ENCODE data around the gene CNR2.
"Not testable (repeated sequence)": the region's sequence is repeated elsewhere in the genome, so short reads cannot be mapped to it uniquely, and the experiment has no call there.

CNR2 gene

DNA sequence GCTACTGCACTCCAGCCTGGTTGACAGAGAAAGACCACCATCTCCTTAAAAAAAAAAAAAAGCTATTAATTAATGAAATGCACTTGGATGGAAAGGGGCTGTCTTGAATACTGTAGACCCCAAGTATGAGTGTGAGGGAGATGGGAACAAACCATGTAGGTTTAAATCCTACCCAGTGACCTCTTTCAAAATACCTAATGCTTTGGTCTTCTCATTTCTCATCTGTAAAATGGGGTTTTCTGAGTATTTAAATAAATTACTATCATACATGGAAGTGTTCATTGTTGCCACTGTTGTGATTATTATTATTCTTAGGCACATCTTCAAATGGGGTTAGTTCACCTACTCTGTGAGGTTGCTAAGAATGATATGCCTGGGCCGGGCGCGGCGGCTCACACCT lies 27.9 kb downstream of the CNR2 start:
- DNase-seq, result no peak

DNA sequence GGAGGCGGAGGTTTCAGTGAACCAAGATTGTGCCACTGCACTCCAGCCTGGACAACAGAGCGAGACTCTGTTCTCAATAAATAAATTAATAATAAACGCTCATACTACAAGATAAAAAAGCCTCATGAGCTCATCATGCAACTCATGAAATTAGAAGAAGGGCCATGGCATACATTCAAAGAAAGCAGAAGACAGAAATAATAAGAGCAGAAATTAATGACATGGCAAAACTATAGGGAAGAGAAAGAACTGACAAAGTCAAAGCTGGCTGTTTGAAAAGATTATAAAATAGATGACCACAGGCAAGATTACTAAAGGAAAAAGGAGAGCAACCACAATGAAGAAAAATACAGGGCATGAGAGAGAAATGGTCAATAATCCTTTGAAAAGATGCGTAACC lies 30.4 kb downstream of the CNR2 start:
- no peak for DNase-seq

DNA sequence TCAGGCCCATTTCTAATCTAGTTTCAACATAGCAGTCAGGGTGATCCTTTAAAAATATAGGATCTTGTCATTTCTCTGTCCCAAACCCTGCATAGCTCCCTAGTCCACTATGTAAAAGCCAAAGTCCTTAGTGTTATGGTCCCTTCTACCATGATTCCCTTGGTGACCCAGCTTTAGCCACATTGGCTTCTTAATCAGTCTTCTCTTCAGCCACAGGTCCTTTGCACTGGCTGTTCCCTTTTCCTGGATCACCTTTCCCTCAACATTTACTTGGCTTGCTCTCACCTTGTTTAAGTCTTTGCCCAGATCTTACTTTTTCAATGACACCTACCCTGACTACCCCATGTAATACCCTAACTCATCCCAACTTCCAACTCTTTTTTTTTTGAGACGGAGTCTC lies 33.4 kb downstream of the CNR2 start:
- no peak for DNase-seq

DNA sequence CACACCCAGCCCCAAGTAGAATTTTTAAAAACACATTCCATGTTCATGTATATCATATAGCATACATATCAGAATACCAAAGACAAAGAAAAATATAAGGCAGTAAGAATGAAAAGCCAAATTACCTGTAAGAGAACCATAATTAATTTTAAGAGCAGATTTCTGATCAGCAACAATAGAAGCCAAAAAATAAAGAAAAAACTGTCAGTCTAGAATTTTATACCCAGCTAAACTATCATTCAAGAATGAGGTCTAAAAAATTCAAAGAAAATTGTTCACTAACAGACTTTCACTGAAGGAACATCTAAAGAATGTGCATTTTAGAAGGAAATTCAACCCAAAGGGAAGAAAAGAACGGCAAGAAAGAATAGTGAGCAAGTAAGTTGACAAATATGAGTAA lies 34.5 kb downstream of the CNR2 start:
- DNase-seq, result no peak

DNA sequence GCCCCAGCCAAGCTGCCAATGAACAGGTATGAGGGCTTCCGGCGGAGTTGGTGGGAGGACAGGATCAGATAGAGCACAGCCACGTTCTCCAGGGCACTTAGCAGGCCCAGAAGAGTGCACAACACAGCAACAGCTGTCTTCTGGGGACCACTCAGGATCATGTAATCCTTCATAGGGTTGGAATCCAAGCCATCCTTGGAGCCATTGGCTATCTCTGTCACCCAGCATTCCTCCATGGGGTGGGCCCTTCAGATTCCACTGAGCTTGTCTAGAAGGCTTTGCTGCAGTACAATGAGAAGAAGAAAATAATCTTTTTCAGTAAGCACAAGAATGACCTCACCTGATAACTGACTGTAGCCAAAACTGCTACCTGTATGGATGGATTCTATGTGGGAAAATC lies 37.8 kb downstream of the CNR2 start:
- no peak for DNase-seq

DNA sequence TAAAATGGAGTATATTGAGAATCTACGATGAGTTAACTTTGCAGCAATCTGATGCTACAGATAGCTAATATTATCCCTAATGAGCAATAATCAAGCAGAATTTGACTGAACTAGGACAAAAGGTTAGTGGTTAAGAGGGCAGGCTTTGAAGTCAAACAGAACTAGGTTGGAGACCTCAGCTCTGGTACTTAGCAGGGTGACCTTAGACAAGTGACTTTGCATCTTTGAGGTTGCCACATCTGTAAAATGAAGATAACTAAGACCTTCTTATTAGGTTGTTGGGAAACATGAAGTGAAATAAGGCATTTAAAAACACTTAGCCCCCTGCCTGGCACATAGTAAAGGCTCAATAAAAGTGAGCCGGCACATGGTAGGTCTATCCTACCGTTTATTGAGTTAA lies 40.7 kb downstream of the CNR2 start:
- DNase-seq, result no peak

DNA sequence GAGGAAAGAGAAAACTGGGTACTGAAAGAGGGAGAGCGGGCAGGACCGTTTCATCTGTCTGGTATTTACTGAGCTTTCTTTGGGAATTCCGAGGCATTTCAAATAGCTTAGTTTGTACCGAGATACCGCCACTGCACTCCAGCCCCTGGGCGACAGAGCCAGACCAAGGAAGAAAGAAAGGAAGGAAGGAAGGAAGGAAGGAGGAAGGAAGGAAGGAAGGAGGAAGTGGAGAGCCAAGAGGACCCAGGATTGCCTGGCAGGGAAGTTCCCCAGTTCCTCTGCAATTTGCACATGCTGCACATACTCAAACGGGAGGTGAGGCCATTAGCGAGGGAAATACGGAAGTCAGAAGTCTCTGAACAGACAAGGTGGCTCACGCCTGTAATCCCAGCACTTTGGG lies 44.1 kb downstream of the CNR2 start:
- DNase-seq, result peak in 1 of 56 donors; percentile 24

DNA sequence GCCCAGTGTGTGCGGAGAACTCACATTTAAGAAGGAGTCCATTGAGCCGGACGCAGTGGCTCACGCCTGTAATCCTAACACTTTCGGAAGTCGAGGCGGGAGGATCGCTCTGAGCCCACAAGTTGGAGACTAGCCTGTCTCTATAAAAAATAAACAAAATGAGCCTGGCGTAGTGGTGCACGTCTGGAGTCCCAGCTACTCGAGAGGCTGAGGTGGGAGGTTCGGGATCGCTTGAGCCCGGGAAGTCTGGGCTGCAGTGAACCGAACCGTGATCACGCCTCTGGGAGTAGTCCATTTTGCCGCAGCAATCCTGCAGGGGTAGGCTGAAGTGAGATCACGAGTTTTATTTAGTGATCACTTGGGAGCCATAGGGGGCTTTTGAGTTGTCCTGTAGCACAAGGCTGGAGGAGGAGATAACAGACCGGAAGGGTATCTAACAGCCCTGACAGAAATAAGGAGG lies 44.6 kb downstream of the CNR2 start:
- peak in 8 of 56 donors; percentile 11 to 35 (median 28) for DNase-seq

DNA sequence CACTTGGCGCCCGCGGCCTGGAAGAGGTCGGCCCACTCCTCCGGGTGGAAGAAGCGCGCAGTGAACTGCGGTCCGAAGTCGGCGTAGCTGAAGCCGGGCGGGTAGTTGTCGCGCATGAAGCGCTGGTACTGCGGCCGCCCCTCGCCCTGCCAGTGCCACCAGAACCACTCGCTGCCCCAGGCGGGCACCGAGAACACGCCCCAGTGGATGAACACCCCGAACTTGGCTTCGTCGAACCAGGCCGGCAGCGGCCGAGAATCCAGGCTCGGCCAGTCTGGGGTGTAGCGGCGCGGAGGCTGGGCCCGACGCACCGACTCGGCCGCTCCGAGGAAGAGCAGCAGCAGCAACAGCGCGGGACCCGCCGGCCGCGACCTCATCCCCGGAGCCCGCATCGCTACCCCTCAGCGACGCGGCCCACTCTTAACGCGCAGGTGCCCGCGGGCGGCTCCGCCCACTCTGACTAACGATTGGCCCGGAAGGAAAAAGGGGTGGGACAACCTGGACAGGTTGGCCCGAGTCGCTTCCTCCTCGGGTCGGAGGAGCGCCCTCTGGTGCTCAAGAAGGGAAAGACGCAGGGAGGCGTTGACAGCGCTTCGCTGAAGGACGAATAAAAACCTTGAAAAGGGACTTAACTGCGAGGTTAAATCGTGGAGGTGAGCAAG lies 45.1 kb downstream of the CNR2 start, which contains the start of gene FUCA1:
TSS of gene FUCA1 (minus strand) at position 396 of the 662 bp plus-strand sequence. CDS start at position 392, 4 bp downstream.
- DNase-seq, result peak; percentile 37 to 95 (median 86)

DNA sequence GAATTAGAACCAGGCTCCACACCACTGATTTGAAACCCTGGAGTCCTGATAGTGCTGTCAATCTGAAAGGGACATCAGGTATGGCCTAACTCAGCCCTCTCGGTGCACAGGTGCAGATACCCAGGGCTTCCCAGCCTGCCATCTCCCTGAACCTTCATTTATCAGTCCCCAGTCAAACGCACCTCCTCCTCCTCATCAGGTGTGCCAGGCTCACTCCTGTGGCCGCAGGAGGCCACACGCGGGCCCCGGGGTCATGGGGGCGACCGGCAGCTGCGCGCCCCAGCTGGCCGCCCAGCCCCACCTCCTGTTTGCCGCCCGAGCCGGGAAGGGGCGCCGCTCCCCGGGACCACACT lies 45.6 kb downstream of the CNR2 start:
- no peak for DNase-seq

DNA sequence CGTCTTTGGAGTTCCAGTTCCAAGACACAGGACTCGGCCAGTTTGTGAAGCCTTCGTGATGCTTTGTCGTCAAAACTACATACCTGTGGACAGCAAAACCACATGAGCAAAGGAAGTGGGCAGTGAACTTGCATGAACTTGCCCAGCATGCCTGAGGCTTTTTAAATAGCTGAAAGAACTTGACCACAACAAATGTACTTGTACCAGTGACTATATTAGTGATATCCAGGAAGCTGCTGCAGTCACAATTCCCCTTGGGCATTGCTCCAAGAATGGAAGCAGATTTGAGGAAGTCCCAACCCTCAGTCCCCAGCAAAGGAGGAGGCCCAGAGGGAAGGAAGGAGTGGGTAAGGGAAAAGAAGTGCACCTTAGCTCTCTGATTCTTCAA lies 47.6 kb downstream of the CNR2 start:
- peak in 1 of 56 donors; percentile 6 for DNase-seq

DNA sequence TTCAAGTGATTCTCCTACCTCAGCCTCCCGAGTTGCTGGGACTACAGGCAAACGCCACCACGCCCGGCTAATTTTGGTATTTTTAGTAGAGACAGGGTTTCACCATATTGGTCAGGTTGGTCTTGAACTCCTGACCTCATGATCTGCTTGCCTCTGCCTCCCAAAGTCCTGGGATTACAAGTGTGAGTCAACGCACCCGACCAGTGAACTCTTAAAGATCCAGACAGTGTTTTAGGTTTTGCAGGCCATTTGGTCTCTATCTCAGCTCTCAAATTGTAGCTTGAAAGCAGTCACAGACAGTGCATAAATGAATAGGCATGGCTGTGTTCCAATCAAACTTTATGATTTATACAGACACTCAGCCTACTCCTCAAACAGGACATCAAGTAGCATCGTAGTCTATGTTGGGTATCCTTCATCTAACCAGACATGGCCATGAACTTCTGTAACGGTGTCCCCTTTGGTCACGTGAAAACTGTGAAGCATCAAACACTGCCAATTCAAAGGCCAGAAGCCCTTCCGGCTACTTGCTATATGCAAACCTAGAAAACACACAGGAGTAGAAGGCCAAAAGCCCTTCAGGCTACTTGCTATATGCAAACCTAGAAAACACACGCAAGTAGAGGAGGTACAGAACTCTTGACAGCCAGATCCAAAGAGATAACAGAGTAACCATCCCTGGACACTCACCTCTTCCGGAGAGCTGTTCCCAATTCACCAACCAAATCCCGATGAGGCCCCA lies 48.2 kb downstream of the CNR2 start:
- no peak for DNase-seq

DNA sequence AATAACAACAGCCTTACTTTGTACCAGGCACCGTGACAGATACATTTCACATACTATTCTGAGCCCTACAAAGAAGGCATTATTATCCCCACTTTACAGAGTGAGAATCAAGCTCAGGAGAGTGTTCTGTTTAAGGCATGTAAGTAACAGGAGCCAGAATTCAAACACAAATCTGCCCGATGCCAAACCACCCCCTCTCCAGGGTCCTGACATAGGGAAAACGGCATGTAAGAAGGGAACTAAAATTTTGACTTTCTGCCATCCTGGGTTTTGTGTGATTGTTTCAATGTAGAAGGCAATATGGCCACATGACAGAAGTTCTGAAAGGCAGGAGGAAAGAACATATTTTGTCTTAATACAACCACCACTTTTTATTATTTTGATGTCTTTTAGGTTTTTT lies 50.5 kb downstream of the CNR2 start:
- DNase-seq, result no peak

DNA sequence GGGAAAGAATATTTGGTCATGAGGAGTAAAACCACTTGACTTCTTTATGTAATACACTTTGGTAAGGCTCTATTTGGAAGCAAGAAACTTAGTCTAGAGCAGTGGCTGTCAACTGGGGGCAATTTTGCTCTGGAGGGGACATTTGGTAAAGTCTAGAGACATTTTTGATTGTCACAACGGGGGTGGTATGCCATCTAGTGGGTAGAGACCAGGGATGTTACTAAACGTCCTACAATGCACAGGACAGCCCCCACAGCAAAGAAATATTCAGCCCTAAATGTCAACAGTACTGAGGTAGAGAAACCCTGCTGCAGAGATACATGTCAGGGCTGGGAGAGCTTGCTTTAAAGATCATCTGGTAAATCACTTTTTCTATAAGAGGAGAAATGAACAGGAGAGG lies 58.6 kb downstream of the CNR2 start:
- DNase-seq, result no peak

DNA sequence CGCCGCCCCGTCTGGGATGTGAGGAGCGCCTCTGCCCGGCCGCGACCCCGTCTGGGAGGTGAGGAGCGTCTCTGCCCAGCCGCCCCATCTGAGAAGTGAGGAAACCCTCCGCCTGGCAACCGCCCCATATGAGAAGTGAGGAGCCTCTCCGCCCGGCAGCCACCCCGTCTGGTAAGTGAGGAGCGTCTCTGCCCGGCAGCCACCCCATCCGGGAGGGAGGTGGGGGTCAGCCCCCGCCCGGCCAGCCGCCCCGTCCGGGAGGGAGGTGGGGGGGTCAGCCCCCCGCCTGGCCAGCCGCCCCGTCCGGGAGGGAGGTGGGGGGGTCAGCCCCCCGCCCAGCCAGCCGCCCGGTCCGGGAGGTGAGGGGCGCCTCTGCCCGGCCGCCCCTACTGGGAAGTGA lies 60.0 kb downstream of the CNR2 start:
- DNase-seq, result not testable (repeated sequence)

DNA sequence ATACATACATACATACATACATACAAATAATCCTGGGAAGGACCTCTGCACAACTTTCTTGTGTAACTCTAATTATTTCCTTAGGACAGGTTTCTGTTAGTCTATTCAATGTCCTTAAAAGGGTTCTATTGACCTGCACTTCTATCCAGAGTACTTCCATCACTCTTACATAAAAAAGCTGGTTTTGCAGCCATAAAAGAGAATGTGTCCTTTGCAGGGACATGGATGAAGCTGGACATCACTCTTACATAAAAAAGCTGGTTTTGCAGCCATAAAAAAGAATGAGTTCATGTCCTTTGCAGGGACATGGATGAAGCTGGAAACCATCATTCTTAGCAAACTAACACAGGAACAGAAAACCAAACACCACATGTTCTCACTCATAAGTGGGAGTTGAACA lies 61.8 kb downstream of the CNR2 start:
- DNase-seq, result not testable (repeated sequence)

DNA sequence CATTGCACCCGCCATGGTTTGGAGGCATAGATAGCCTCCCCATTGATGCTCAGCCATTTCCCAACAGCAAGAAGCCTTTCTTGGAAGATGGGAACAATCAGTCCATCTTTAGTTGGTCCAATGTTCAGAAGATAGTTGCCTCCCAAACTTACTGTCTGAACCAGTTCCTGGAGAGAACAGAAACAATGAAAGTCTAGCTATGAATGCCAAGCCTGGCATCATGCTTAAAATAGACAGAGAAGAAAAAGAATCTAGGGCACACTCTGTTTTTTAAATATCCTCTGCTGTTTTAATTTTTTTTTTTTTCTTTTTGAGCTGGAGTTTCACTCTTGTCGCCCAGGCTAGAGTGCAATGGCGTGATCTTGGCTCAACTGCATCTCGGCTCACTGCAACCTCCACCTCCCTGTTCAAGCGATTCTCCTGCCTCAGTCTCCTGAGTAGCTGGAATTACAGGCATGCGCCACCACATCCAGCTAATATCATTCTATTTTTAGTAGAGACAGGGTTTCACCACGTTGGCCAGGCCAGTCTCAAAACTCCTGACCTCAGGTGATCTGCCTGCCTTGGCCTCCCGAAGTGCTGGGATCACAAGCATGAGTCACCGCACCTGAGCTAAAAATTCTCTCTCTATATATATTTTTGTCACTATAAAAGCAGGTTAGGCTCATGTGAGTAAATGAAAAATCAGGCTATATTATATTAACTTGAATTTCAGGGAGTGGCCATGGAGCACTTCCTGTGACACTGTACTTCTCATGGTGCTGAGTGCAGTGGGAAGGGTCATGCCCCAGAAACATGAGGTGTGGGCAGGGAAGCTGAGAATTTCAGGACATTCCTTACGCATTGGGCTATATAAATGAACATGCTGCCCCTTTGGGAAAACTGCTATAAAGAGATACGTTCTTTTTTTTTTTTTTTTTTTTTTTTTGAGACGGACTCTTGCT lies 64.2 kb downstream of the CNR2 start:
- peak in 1 of 56 donors; percentile 3 for DNase-seq

DNA sequence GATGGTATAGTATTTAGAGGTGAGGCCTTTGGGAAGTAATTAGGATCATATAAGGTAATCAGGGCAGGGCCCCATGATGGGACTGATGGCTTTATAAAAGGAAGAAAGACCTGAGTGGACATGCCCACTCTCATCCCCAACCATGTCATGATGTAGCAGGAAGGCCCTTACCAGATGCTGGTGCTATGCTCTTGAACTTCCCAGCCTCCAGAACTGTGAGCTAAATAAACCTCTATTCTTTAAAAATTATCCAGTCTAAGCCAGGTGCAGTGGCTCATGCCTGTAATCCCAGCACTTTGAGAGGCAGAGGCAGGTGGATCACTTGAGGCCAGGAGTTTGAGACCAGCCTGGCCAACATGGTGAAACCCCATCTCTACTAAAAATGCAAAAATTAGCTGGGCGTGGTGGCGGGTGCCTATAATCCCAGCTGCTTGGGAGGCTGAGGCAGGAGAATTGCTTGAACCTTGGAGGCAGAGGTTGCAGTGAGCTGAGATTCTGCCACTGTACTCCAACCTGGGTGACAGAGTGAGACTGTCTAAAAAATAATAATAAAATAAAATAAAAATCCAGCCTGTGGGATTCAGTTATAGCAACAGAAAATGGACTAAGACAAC lies 65.6 kb downstream of the CNR2 start:
- not testable (repeated sequence) for DNase-seq

DNA sequence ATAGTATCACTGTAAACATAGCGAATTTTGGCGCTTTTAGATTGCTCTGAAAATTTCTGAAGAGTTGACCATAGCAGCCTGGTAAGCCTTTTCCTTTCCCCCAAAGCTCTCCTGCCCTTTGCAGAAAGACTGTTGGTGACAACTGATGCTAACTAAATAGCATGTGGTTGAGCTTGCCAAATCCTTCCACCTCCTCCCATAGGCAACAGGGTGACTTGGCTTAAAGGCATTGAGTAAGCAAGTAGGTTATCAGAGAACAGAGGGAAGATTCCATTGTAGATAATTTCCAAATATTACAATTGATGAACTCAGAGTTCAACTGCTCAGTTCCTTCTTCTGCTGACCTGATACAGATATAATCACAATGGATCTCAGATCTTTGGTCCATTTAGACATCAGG lies 68.0 kb downstream of the CNR2 start:
- no peak for DNase-seq

DNA sequence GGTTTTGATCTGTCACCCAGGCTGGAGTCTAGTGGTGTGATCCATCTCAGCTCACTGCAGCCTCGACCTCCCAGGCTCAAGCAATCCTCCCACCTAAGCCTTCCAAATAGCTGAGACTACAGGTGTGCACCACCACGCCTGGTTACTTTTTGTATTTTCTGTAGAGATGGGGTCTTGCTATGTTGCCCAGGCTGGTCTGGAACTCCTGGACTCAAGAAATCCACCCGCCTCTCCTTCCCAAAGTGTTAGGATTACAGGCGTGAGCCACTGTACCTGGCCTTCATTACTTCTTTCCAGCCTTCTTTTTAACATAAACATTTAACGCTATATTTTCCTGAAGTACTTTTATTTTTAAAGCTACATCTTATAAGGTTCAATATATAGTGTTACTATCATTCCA lies 69.5 kb downstream of the CNR2 start:
- DNase-seq, result no peak

DNA sequence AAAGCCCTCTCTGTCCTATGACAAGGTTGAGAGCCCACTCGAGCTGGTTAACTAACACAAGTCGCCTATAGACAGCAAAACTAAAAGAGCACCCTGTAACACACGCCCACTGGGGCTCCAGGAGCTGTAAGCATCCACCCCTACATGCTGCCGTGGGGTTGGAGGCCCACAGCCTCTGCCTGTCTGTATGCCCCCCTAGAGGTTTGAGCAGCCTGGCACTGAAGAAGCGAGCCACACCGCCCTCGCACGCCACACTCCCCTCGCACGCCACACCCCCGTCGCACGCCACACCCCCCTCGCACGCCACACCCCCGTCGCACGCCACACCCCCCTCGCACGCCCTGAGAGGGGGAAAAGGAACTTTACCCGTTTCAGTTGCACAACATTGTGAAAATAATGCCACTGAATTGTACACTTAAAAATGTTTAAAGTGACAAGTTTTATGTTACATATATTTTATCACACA lies 74.7 kb downstream of the CNR2 start:
- DNase-seq, result peak in 33 of 56 donors; percentile 1 to 62 (median 20)
